Panc1 (cell line): ENCODE measurements around the gene PRSS16. TPM values are rescaled to one million over a fixed set of nuclear protein-coding genes. Genes with fewer than 3 reads are reported as not detected.

Experiments used
- ATAC-seq: fragments of 200-7000 bp; cut with Tn5 transposase; 2 replicates; pipeline ENCODE4 v1.9.1; 2020; ENCODE audit warnings: mild to moderate bottlenecking, moderate library complexity
- BruUV-seq: library from RNA; stranded (reverse); fragments of 400-500 nt; replicated peaks from 2 replicates; lab custom pipeline; 2021; lab: Mats Ljungman, UMichigan
- CTCF ChIA-PET: fragments of 300-600 bp; sonication (Branson Sonifier 250); formaldehyde crosslinking; loops from one replicate; lab custom pipeline; 2022; ENCODE audit warnings: antibody characterized with exemption; lab: Charles Lee
- POLR2A ChIA-PET: fragments of 300-600 bp; sonication (Branson Sonifier 250); formaldehyde crosslinking; loops from one replicate; lab custom pipeline; 2022; ENCODE audit warnings: antibody characterized with exemption; lab: Charles Lee
- DNase-seq: peaks from one replicate; pipeline ENCODE4 v3.0.0-alpha.2; 2010; ENCODE audit warnings: low read depth, low spot score
- H3K27ac ChIP-seq: 2 replicates; pipeline ENCODE4 v1.5.1; 2011; ENCODE audit warnings: mild to moderate bottlenecking, low read length, inconsistent platforms
- H3K27me3 ChIP-seq: fragments of 200-500 bp; sonication (Bioruptor generic); 2 replicates; pipeline ENCODE4 v1.6.0; 2014; ENCODE audit warnings: low read length, inconsistent platforms; ENCODE audit not compliant: control insufficient read depth, insufficient read depth
- H3K36me3 ChIP-seq: fragments of 200-500 bp; sonication (Bioruptor generic); 2 replicates; pipeline ENCODE4 v1.5.1; 2014; ENCODE audit warnings: inconsistent platforms, mild to moderate bottlenecking, low read length, moderate library complexity; ENCODE audit not compliant: control insufficient read depth, insufficient read depth
- H3K4me1 ChIP-seq: 2 replicates; pipeline ENCODE4 v1.5.1; 2011; ENCODE audit warnings: inconsistent platforms, mild to moderate bottlenecking, low read length, moderate library complexity; ENCODE audit not compliant: control insufficient read depth, insufficient read depth
- H3K4me3 ChIP-seq, 2 experiments: 2 replicates each; pipeline ENCODE4 v1.5.1; 2011 to 2012; ENCODE audit warnings: low read depth in 2 of 2, low read length in 2 of 2, mild to moderate bottlenecking in 2 of 2, inconsistent platforms in 1 of 2, moderate library complexity in 1 of 2
- H3K9me3 ChIP-seq: fragments of 200-500 bp; sonication (Bioruptor generic); 2 replicates; pipeline ENCODE4 v1.5.1; 2014; ENCODE audit warnings: low read depth, mild to moderate bottlenecking, inconsistent platforms, low read length, moderate library complexity; ENCODE audit not compliant: control insufficient read depth, insufficient read depth
- POLR2AphosphoS5 ChIP-seq: IDR thresholded peaks from 2 replicates; pipeline ENCODE4 v1.6.1; 2012; ENCODE audit warnings: mild to moderate bottlenecking, low read depth, low read length, moderate library complexity
- SIN3A ChIP-seq: IDR thresholded peaks from 2 replicates; pipeline ENCODE4 v1.6.1; 2012; ENCODE audit warnings: low read depth, mild to moderate bottlenecking, low read length, moderate library complexity, borderline replicate concordance; ENCODE audit not compliant: insufficient read depth
- TCF7L2 ChIP-seq: IDR thresholded peaks from 2 replicates; pipeline ENCODE4 v1.6.1; 2011; ENCODE audit warnings: mild to moderate bottlenecking, low read depth, low read length, inconsistent platforms
- in situ Hi-C: cut with HindIII; loops from 2 replicates; pipeline ENCODE4 v1.10.0; 2016; ENCODE audit warnings: low sequenced_read_pairs, low pct_unique_long_range_greater_than_20kb
- intact Hi-C: fragments of 100-400 bp; cut with micrococcal nuclease; formaldehyde crosslinking; loops from one replicate; pipeline ENCODE4 v1.10.0; 2022; ENCODE audit not compliant: unreplicated experiment
- total RNA-seq: library from RNA; stranded (reverse); gene quantifications from one replicate; pipeline ENCODE4 v1.2.1, GENCODE V29; 2021; ENCODE audit not compliant: unreplicated experiment
- TF ChIP-seq, protein P1 (sequence below): fragments of 450-650 bp; IDR thresholded peaks from 2 replicates; pipeline ENCODE4 v1.5.1; 2017; ENCODE audit warnings: mild to moderate bottlenecking
- TF ChIP-seq, protein P2 (sequence below), 2 experiments: IDR thresholded peaks; 2 replicates each; pipeline ENCODE4 v1.6.1; 2011 to 2012; ENCODE audit warnings: low read depth in 2 of 2, control low read depth in 1 of 2, low read length in 1 of 2, mild to moderate bottlenecking in 1 of 2, moderate library complexity in 1 of 2; ENCODE audit not compliant: insufficient read depth in 1 of 2

The PRSS16 gene
- total RNA-seq, 1 experiment from 2014 or later = 4.7 TPM

DNA sequence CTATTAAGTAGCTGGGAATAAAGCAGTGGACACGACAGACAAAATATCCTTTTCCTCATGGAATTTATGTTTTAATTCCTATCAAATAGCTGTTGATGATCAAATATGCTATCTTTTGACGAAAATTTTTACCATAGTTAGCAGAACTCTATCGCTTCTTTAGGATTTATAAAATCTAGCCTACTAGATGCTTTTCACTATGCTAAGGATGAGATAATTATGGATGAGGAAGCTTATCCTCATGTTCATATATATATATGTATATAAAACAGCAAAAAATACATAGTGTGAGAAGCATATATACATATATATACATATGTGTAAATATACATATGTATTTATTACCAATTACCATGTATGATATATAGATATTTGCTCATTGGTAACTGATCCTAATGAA, 12.9 kb upstream of the PRSS16 start:
- DNase-seq (no peak), ATAC-seq (no peak)
- CTCF ChIA-PET = interaction anchor here (1.2 kb wide), 1 partner anchor 69 kb away, joined by 3 read pairs; no protein-coding TSS in a partner anchor
- TF ChIP-seq SIN3A (no peak), TCF7L2 (no peak), POLR2AphosphoS5 (no peak)
- TF ChIP-seq, protein P1, sequence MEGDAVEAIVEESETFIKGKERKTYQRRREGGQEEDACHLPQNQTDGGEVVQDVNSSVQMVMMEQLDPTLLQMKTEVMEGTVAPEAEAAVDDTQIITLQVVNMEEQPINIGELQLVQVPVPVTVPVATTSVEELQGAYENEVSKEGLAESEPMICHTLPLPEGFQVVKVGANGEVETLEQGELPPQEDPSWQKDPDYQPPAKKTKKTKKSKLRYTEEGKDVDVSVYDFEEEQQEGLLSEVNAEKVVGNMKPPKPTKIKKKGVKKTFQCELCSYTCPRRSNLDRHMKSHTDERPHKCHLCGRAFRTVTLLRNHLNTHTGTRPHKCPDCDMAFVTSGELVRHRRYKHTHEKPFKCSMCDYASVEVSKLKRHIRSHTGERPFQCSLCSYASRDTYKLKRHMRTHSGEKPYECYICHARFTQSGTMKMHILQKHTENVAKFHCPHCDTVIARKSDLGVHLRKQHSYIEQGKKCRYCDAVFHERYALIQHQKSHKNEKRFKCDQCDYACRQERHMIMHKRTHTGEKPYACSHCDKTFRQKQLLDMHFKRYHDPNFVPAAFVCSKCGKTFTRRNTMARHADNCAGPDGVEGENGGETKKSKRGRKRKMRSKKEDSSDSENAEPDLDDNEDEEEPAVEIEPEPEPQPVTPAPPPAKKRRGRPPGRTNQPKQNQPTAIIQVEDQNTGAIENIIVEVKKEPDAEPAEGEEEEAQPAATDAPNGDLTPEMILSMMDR = no peak
- TF ChIP-seq, protein P2, sequence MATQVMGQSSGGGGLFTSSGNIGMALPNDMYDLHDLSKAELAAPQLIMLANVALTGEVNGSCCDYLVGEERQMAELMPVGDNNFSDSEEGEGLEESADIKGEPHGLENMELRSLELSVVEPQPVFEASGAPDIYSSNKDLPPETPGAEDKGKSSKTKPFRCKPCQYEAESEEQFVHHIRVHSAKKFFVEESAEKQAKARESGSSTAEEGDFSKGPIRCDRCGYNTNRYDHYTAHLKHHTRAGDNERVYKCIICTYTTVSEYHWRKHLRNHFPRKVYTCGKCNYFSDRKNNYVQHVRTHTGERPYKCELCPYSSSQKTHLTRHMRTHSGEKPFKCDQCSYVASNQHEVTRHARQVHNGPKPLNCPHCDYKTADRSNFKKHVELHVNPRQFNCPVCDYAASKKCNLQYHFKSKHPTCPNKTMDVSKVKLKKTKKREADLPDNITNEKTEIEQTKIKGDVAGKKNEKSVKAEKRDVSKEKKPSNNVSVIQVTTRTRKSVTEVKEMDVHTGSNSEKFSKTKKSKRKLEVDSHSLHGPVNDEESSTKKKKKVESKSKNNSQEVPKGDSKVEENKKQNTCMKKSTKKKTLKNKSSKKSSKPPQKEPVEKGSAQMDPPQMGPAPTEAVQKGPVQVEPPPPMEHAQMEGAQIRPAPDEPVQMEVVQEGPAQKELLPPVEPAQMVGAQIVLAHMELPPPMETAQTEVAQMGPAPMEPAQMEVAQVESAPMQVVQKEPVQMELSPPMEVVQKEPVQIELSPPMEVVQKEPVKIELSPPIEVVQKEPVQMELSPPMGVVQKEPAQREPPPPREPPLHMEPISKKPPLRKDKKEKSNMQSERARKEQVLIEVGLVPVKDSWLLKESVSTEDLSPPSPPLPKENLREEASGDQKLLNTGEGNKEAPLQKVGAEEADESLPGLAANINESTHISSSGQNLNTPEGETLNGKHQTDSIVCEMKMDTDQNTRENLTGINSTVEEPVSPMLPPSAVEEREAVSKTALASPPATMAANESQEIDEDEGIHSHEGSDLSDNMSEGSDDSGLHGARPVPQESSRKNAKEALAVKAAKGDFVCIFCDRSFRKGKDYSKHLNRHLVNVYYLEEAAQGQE (IDR thresholded peaks at IDR 0.05; ENCODE audit: insufficient read depth in 1 of 2, low read depth in 2 of 2, low read length in 1 of 2) = no peak
- Histone ChIP-seq H3K4me3 (peak overlapping the region; percentile 67 to 75), H3K36me3 (no peaks in the 10 kb centered on the region), H3K27ac (no peak overlapping the region), H3K9me3 (no peaks in the 10 kb centered on the region), H3K4me1 (peaks cover 13% of the 10 kb centered on the region), H3K27me3 (no peaks in the 10 kb centered on the region; the same call in 1 of the 2 replicates)
- in situ Hi-C loops = no loop called here
- POLR2A ChIA-PET = interaction anchor here (0.6 kb wide), 1 partner anchor 339 kb away, joined by 3 read pairs; no protein-coding TSS in a partner anchor
- no TSS peak for BruUV-seq
- intact Hi-C loops = loop anchor here (10.0 kb wide), 2 partner anchors 240 to 660 kb away; partner anchors contain the start of gene ZNF184

DNA sequence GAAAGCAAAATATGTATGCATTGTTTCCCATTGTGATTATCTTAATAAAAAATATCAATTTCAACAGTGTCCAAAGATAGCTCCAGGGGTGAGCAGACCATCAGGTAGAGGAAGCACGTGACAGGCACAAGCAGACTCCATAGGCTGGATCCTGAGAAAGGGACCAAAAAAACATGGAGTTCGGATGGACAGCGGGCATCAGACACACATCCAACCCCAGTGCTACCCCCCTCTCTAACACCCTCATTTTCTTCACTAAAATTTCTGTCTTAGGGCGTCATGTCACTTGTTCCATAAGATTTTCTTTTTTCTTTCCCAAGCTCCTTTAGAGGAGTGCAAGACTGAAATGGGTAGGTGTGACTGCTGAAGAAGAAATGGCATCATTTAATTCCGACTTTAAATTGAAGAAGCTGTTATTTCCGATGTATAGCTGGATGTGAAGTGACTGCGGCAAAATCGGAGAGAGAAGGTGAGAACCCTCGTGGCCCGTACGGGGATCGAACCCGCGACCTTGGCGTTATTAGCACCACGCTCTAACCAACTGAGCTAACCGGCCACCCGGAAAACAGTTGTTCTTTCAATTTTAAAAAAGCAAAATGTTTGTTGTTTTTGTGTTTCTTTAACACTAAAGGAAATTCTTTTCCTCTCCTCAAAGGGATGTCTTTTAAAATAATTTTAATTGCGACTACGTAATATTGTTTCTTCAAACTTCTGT, 10.3 kb upstream of the PRSS16 start:
- Histone ChIP-seq H3K36me3 (no peaks in the 10 kb centered on the region), H3K27ac (peak overlapping the region; percentile 77), H3K4me3 (peak overlapping the region; percentile 67 to 75), H3K4me1 (peaks cover 13% of the 10 kb centered on the region), H3K9me3 (no peaks in the 10 kb centered on the region), H3K27me3 (no peaks in the 10 kb centered on the region; the same call in 1 of the 2 replicates)
- TF ChIP-seq, protein P1 = no peak
- TF ChIP-seq, protein P2 (IDR thresholded peaks at IDR 0.05; ENCODE audit: insufficient read depth in 1 of 2, low read depth in 2 of 2, low read length in 1 of 2) = no peak
- TF ChIP-seq POLR2AphosphoS5 (no peak; the same call in 1 of the 2 replicates), SIN3A (no peak), TCF7L2 (no peak)
- DNase-seq = peak; percentile 91
- ChIA-PET POLR2A (interaction anchor here (0.6 kb wide), 2 partner anchors 37 to 1082 kb away, joined by 3 to 9 read pairs; no protein-coding TSS in a partner anchor), CTCF (interaction anchor here (0.5 to 0.7 kb wide), 2 partner anchors 16 to 422 kb away, joined by 3 to 8 read pairs; no protein-coding TSS in a partner anchor)
- intact Hi-C loops (loop anchor here (10.0 kb wide), 2 partner anchors 238 to 662 kb away; partner anchors contain the start of gene ZNF184), in situ Hi-C loops (no loop called here)
- BruUV-seq = no TSS peak
- ATAC-seq = peak; percentile 85
